Body of pancreas (tissue), 4 donors: Measurements from ENCODE around the gene TAF7.

Experiments used
- CTCF ChIP-seq, 7 experiments: fragments of 450-650 bp in 4 of 7; fragments of 200-600 bp in 3 of 7; sonication (generic) in 3 of 7; IDR thresholded peaks; one replicate each; pipeline ENCODE4 v1.5.1; 2016 to 2019; ENCODE audit warnings: antibody characterized with exemption in 7 of 7
- POLR2A ChIP-seq, 3 donors: fragments of 450-650 bp; IDR thresholded peaks; one replicate each; pipeline ENCODE4 v1.6.1; 2016; ENCODE audit warnings: antibody characterized with exemption in 3 of 3, mild to moderate bottlenecking in 2 of 3

GRCh38 chr5:141356950-141357349 is 36.4 kb upstream of the TAF7 start:
- TF ChIP-seq CTCF (IDR thresholded peaks at IDR 0.05) (no peak), POLR2A (IDR thresholded peaks at IDR 0.05) (no peak)
